OCI-LY7 (cell line): ENCODE results near the gene CSKMT.

ENCODE experiments used
- CTCF ChIP-seq: fragments of 200-600 bp; sonication (generic); conservative IDR thresholded peaks from 2 replicates; pipeline ENCODE4 v1.5.1; 2014; ENCODE audit warnings: mild to moderate bottlenecking, antibody characterized with exemption, low read length, moderate library complexity, mixed read lengths
- EZH2phosphoT487 ChIP-seq: fragments of 200-600 bp; sonication (generic); IDR thresholded peaks from 2 replicates; pipeline ENCODE4 v1.6.1; 2018; ENCODE audit warnings: low read depth, borderline replicate concordance, mild to moderate bottlenecking, mixed run types, antibody characterized with exemption, low read length, moderate library complexity, mixed read lengths

- TF ChIP-seq CTCF (no peak), EZH2phosphoT487 (no peak)
These were observed 44.0 kb upstream of the CSKMT start for GRCh38 chr11:62621027-62621566.
